ENCODE results near the gene RBL2. TPM values are rescaled to one million over a fixed set of nuclear protein-coding genes. Genes with fewer than 3 reads are reported as not detected.

RBL2 gene
- total and polyA plus RNA-seq, 2 of the 13 experiments (the other 11 are each of a cell fraction or from before 2014, with no cell fraction given) = 41.2 to 60.9 TPM

DNA sequence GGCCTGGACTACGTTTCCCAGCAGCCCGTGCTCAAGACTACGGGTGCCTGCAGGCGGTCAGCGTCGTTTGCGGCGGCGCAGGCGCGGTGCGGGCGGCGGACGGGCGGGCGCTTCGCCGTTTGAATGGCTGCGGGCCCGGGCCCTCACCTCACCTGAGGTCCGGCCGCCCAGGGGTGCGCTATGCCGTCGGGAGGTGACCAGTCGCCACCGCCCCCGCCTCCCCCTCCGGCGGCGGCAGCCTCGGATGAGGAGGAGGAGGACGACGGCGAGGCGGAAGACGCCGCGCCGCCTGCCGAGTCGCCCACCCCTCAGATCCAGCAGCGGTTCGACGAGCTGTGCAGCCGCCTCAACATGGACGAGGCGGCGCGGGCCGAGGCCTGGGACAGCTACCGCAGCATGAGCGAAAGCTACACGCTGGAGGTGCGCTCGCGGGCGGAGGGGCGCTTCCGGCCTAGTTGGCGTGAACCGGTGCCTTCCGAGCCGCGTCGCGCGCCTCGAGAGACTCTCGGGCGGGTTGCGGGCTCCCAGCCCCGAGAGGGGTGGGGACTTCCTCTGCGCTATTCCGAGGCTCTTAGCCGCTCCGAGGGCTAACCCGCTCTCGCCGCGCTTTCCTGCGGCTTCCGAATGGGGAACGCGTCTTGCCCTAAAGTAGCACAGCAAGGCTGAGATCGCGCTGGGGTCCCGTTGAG lies at the start of gene RBL2 (continued):
- TF ChIP-seq, protein P1, sequence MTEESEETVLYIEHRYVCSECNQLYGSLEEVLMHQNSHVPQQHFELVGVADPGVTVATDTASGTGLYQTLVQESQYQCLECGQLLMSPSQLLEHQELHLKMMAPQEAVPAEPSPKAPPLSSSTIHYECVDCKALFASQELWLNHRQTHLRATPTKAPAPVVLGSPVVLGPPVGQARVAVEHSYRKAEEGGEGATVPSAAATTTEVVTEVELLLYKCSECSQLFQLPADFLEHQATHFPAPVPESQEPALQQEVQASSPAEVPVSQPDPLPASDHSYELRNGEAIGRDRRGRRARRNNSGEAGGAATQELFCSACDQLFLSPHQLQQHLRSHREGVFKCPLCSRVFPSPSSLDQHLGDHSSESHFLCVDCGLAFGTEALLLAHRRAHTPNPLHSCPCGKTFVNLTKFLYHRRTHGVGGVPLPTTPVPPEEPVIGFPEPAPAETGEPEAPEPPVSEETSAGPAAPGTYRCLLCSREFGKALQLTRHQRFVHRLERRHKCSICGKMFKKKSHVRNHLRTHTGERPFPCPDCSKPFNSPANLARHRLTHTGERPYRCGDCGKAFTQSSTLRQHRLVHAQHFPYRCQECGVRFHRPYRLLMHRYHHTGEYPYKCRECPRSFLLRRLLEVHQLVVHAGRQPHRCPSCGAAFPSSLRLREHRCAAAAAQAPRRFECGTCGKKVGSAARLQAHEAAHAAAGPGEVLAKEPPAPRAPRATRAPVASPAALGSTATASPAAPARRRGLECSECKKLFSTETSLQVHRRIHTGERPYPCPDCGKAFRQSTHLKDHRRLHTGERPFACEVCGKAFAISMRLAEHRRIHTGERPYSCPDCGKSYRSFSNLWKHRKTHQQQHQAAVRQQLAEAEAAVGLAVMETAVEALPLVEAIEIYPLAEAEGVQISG (CRISPR knock-in tag; IDR thresholded peaks at IDR 0.05) = peak; percentile 90
- no peak for TF ChIP-seq ELF3 (CRISPR knock-in tag; IDR thresholded peaks at IDR 0.05)
- no peak for TF ChIP-seq ZNF674 (CRISPR knock-in tag; IDR thresholded peaks at IDR 0.05; ENCODE audit: low read depth)
- TF ChIP-seq SOX13 (IDR thresholded peaks at IDR 0.05) = no peak
- TF ChIP-seq SOX13 (CRISPR knock-in tag; conservative IDR thresholded peaks at IDR 0.05 in 1 of 2, IDR thresholded peaks at IDR 0.05 in 1 of 2) = peak in 1 of 2 experiments; percentile 5; a peak in 1 of 4 replicates
- TF ChIP-seq ZNF672 (CRISPR knock-in tag; IDR thresholded peaks at IDR 0.05) = no peak
- TF ChIP-seq, protein P2, sequence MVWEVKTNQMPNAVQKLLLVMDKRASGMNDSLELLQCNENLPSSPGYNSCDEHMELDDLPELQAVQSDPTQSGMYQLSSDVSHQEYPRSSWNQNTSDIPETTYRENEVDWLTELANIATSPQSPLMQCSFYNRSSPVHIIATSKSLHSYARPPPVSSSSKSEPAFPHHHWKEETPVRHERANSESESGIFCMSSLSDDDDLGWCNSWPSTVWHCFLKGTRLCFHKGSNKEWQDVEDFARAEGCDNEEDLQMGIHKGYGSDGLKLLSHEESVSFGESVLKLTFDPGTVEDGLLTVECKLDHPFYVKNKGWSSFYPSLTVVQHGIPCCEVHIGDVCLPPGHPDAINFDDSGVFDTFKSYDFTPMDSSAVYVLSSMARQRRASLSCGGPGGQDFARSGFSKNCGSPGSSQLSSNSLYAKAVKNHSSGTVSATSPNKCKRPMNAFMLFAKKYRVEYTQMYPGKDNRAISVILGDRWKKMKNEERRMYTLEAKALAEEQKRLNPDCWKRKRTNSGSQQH (CRISPR knock-in tag; IDR thresholded peaks at IDR 0.05; ENCODE audit: low read depth) = peak; percentile 59; the same call in 1 of the 2 replicates
- TF ChIP-seq, protein P3, sequence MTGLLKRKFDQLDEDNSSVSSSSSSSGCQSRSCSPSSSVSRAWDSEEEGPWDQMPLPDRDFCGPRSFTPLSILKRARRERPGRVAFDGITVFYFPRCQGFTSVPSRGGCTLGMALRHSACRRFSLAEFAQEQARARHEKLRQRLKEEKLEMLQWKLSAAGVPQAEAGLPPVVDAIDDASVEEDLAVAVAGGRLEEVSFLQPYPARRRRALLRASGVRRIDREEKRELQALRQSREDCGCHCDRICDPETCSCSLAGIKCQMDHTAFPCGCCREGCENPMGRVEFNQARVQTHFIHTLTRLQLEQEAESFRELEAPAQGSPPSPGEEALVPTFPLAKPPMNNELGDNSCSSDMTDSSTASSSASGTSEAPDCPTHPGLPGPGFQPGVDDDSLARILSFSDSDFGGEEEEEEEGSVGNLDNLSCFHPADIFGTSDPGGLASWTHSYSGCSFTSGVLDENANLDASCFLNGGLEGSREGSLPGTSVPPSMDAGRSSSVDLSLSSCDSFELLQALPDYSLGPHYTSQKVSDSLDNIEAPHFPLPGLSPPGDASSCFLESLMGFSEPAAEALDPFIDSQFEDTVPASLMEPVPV (CRISPR knock-in tag; IDR thresholded peaks at IDR 0.05) = no peak
- TF ChIP-seq, protein P4, sequence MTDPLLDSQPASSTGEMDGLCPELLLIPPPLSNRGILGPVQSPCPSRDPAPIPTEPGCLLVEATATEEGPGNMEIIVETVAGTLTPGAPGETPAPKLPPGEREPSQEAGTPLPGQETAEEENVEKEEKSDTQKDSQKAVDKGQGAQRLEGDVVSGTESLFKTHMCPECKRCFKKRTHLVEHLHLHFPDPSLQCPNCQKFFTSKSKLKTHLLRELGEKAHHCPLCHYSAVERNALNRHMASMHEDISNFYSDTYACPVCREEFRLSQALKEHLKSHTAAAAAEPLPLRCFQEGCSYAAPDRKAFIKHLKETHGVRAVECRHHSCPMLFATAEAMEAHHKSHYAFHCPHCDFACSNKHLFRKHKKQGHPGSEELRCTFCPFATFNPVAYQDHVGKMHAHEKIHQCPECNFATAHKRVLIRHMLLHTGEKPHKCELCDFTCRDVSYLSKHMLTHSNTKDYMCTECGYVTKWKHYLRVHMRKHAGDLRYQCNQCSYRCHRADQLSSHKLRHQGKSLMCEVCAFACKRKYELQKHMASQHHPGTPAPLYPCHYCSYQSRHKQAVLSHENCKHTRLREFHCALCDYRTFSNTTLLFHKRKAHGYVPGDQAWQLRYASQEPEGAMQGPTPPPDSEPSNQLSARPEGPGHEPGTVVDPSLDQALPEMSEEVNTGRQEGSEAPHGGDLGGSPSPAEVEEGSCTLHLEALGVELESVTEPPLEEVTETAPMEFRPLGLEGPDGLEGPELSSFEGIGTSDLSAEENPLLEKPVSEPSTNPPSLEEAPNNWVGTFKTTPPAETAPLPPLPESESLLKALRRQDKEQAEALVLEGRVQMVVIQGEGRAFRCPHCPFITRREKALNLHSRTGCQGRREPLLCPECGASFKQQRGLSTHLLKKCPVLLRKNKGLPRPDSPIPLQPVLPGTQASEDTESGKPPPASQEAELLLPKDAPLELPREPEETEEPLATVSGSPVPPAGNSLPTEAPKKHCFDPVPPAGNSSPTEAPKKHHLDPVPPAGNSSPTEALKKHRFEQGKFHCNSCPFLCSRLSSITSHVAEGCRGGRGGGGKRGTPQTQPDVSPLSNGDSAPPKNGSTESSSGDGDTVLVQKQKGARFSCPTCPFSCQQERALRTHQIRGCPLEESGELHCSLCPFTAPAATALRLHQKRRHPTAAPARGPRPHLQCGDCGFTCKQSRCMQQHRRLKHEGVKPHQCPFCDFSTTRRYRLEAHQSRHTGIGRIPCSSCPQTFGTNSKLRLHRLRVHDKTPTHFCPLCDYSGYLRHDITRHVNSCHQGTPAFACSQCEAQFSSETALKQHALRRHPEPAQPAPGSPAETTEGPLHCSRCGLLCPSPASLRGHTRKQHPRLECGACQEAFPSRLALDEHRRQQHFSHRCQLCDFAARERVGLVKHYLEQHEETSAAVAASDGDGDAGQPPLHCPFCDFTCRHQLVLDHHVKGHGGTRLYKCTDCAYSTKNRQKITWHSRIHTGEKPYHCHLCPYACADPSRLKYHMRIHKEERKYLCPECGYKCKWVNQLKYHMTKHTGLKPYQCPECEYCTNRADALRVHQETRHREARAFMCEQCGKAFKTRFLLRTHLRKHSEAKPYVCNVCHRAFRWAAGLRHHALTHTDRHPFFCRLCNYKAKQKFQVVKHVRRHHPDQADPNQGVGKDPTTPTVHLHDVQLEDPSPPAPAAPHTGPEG (CRISPR knock-in tag; IDR thresholded peaks at IDR 0.05) = peak; percentile 98
- no peak for TF ChIP-seq ZEB1 (IDR thresholded peaks at IDR 0.05; ENCODE audit: insufficient replicate concordance, low read depth)
- TF ChIP-seq TEAD3 (CRISPR knock-in tag; optimal IDR thresholded peaks at IDR 0.05; ENCODE audit: borderline replicate concordance) = no peak
- TF ChIP-seq CREB1 (IDR thresholded peaks at IDR 0.05) = peak; percentile 66
- no peak for TF ChIP-seq CREB1 (CRISPR knock-in tag; IDR thresholded peaks at IDR 0.05)
- TF ChIP-seq, protein P5, sequence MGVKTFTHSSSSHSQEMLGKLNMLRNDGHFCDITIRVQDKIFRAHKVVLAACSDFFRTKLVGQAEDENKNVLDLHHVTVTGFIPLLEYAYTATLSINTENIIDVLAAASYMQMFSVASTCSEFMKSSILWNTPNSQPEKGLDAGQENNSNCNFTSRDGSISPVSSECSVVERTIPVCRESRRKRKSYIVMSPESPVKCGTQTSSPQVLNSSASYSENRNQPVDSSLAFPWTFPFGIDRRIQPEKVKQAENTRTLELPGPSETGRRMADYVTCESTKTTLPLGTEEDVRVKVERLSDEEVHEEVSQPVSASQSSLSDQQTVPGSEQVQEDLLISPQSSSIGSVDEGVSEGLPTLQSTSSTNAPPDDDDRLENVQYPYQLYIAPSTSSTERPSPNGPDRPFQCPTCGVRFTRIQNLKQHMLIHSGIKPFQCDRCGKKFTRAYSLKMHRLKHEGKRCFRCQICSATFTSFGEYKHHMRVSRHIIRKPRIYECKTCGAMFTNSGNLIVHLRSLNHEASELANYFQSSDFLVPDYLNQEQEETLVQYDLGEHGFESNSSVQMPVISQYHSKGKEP (CRISPR knock-in tag; IDR thresholded peaks at IDR 0.05) = peak; percentile 58; the same call in 1 of the 2 replicates
- TF ChIP-seq ZSCAN29 (CRISPR knock-in tag; conservative IDR thresholded peaks at IDR 0.05) = no peak; the same call in 1 of the 2 replicates
- no peak for TF ChIP-seq ZSCAN30 (CRISPR knock-in tag; IDR thresholded peaks at IDR 0.05)

Data from HepG2 (cell line).